H1 (cell line): ENCODE measurements around the gene FBXL16. TPM values are rescaled to one million over a fixed set of nuclear protein-coding genes. Genes with fewer than 3 reads are reported as not detected.
A peak's percentile ranks its signal among the peaks of the same experiment; 100 is the strongest.

Experiments used
- SIN3A ChIP-seq, 2 experiments: IDR thresholded peaks in 1 of 2; conservative IDR thresholded peaks in 1 of 2; 2 replicates each; pipeline ENCODE4 v1.6.1; 2011 to 2012; ENCODE audit warnings: low read length in 2 of 2, improper control_type of control experiment in 1 of 2, low read depth in 1 of 2, mild to moderate bottlenecking in 1 of 2
- polyA plus RNA-seq, 7 experiments: library from polyadenylated mRNA; depleted of rRNA in 3 of 7; stranded (reverse) in 5 of 7; unstranded in 2 of 7; fragments of >200 nt in 5 of 7; fragments of 200-250 nt in 2 of 7; gene quantifications; 1 replicate in 5 of 7; 2 replicates in 1 of 7; 4 replicates in 1 of 7; pipeline versions ENCODE4 v1.2.1 to v1.2.3, GENCODE V29; 2011 to 2013; ENCODE audit warnings: missing spikeins in 2 of 7, mixed read lengths in 2 of 7
- total RNA-seq: library from RNA; stranded (reverse); fragmentation: NEBNext Ultra II Directional; extraction: Animal tissue kit (Norgen Biotek cat#: 25700); gene quantifications from 2 replicates; pipeline ENCODE4 v1.2.1, GENCODE V29; 2021

Gene FBXL16
- total and polyA plus RNA-seq, 2 of the 8 experiments (the other 6 are each of a cell fraction or from before 2014, with no cell fraction given): 12.5 to 12.8 TPM

GRCh38 chr16:706189-707061, 824 bp upstream of the FBXL16 start (continued):
- TF ChIP-seq SIN3A (conservative IDR thresholded peaks at IDR 0.05 in 1 of 2, IDR thresholded peaks at IDR 0.05 in 1 of 2; ENCODE audit: low read depth in 1 of 2, low read length in 2 of 2): peak in 1 of 2 experiments; percentile 73; a peak in 1 of 4 replicates
- TF ChIP-seq, all 59 proteins: peak for 6
